ENCODE data around the gene XIRP2. TPM values are rescaled to one million over a fixed set of nuclear protein-coding genes. Genes with fewer than 3 reads are reported as not detected.

Gene XIRP2
- total RNA-seq, 1 donor from 2014 or later = 0.25 TPM

GRCh38 chr2:167271932-167272331, 383.7 kb downstream of the XIRP2 start:
- no peak overlapping the region for H3K9ac ChIP-seq (ENCODE audit: low read length)
- FAIRE-seq = no peak
- H3K4me3 Mint-ChIP-seq (ENCODE audit: unreplicated experiment) = no peak overlapping the region

GRCh38 chr2:167275046-167275445, 386.8 kb downstream of the XIRP2 start:
- H3K27me3 Mint-ChIP-seq (ENCODE audit: low read depth, unreplicated experiment) = no peaks in the 10 kb centered on the region
- Histone ChIP-seq H2AFZ (ENCODE audit: low read depth, low read length) (no peak overlapping the region), H3K4me2 (ENCODE audit: low read length) (no peak overlapping the region), H3K36me3 (ENCODE audit: insufficient read depth, low read length) (no peaks in the 10 kb centered on the region), H3K4me3 (ENCODE audit: insufficient read depth, low read depth, low read length) (no peak overlapping the region), H3K27me3 (ENCODE audit: insufficient read depth, low read length) (peaks cover 3% of the 10 kb centered on the region), H4K20me1 (ENCODE audit: insufficient read depth, low read length) (no peaks in the 10 kb centered on the region), H3K9me3 (ENCODE audit: insufficient read depth, low read depth, low read length) (no peaks in the 10 kb centered on the region), H3K27ac (ENCODE audit: low read depth, low read length) (no peak overlapping the region), H3K79me2 (ENCODE audit: insufficient read depth, low read length) (no peaks in the 10 kb centered on the region), H3K9ac (ENCODE audit: low read length) (no peak overlapping the region), H3K4me1 (ENCODE audit: insufficient read depth, low read length) (no peaks in the 10 kb centered on the region)
- no peaks in the 10 kb centered on the region for H3K36me3 Mint-ChIP-seq (ENCODE audit: low read depth, unreplicated experiment)
- H3K4me3 Mint-ChIP-seq (ENCODE audit: unreplicated experiment) = no peak overlapping the region
- TF ChIP-seq EZH2 (IDR thresholded peaks at IDR 0.05; ENCODE audit: insufficient read depth, low read length) = no peak
- TF ChIP-seq CTCF (IDR thresholded peaks at IDR 0.05; ENCODE audit: insufficient read depth, low read depth, low read length) = no peak
- H3K4me1 Mint-ChIP-seq (ENCODE audit: low read depth, unreplicated experiment) = peaks cover 11% of the 10 kb centered on the region
- H3K27ac Mint-ChIP-seq (ENCODE audit: unreplicated experiment) = no peak overlapping the region
- DNase-seq (ENCODE audit: low read depth) (no peak), FAIRE-seq (no peak)
- H3K9me3 Mint-ChIP-seq (ENCODE audit: unreplicated experiment) = peaks cover 3% of the 10 kb centered on the region

More at GRCh38 chr2:167271932-167272331, 383.7 kb downstream of the XIRP2 start:
- H3K27me3 ChIP-seq (ENCODE audit: insufficient read depth, low read length) = peaks cover 3% of the 10 kb centered on the region
- Mint-ChIP-seq H3K27me3 (ENCODE audit: low read depth, unreplicated experiment) (no peaks in the 10 kb centered on the region), H3K27ac (ENCODE audit: unreplicated experiment) (peak overlapping the region; percentile 90), H3K4me1 (ENCODE audit: low read depth, unreplicated experiment) (peaks cover 11% of the 10 kb centered on the region), H3K9me3 (ENCODE audit: unreplicated experiment) (peaks cover 19% of the 10 kb centered on the region), H3K36me3 (ENCODE audit: low read depth, unreplicated experiment) (peaks cover 2% of the 10 kb centered on the region)
- peak overlapping the region; percentile 29 for H2AFZ ChIP-seq (ENCODE audit: low read depth, low read length)
- H4K20me1 ChIP-seq (ENCODE audit: insufficient read depth, low read length) = no peaks in the 10 kb centered on the region
- TF ChIP-seq CTCF (IDR thresholded peaks at IDR 0.05; ENCODE audit: insufficient read depth, low read depth, low read length) = no peak
- no peaks in the 10 kb centered on the region for H3K4me1 ChIP-seq (ENCODE audit: insufficient read depth, low read length)
- H3K36me3 ChIP-seq (ENCODE audit: insufficient read depth, low read length) = no peaks in the 10 kb centered on the region
- H3K4me2 ChIP-seq (ENCODE audit: low read length) = no peak overlapping the region
- H3K27ac ChIP-seq (ENCODE audit: low read depth, low read length) = no peak overlapping the region
- no peak overlapping the region for H3K4me3 ChIP-seq (ENCODE audit: insufficient read depth, low read depth, low read length)
- no peaks in the 10 kb centered on the region for H3K79me2 ChIP-seq (ENCODE audit: insufficient read depth, low read length)
- DNase-seq (ENCODE audit: low read depth) = peak; percentile 4
- H3K9me3 ChIP-seq (ENCODE audit: insufficient read depth, low read depth, low read length) = peaks cover 3% of the 10 kb centered on the region

- no peaks in the 10 kb centered on the region for H3K36me3 Mint-ChIP-seq (ENCODE audit: low read depth, unreplicated experiment)
- no peaks in the 10 kb centered on the region for H3K36me3 ChIP-seq (ENCODE audit: insufficient read depth, low read length)
- H3K79me2 ChIP-seq (ENCODE audit: insufficient read depth, low read length) = no peaks in the 10 kb centered on the region
- no peak overlapping the region for H3K9ac ChIP-seq (ENCODE audit: low read length)
- H3K4me1 ChIP-seq (ENCODE audit: insufficient read depth, low read length) = no peaks in the 10 kb centered on the region
- no peak overlapping the region for H3K27ac ChIP-seq (ENCODE audit: low read depth, low read length)
- peaks cover 3% of the 10 kb centered on the region for H3K9me3 Mint-ChIP-seq (ENCODE audit: unreplicated experiment)
- no peak overlapping the region for H3K4me3 Mint-ChIP-seq (ENCODE audit: unreplicated experiment)
- no peaks in the 10 kb centered on the region for H4K20me1 ChIP-seq (ENCODE audit: insufficient read depth, low read length)
- H3K4me2 ChIP-seq (ENCODE audit: low read length) = no peak overlapping the region
- no peak overlapping the region for H3K4me3 ChIP-seq (ENCODE audit: insufficient read depth, low read depth, low read length)
- H3K9me3 ChIP-seq (ENCODE audit: insufficient read depth, low read depth, low read length) = no peaks in the 10 kb centered on the region
- no peak overlapping the region for H3K27ac Mint-ChIP-seq (ENCODE audit: unreplicated experiment)
- H2AFZ ChIP-seq (ENCODE audit: low read depth, low read length) = no peak overlapping the region
- H3K27me3 ChIP-seq (ENCODE audit: insufficient read depth, low read length) = peaks cover 3% of the 10 kb centered on the region
- no peak for FAIRE-seq
- H3K4me1 Mint-ChIP-seq (ENCODE audit: low read depth, unreplicated experiment) = no peaks in the 10 kb centered on the region
- TF ChIP-seq CTCF (IDR thresholded peaks at IDR 0.05; ENCODE audit: insufficient read depth, low read depth, low read length) = no peak
- no peak for TF ChIP-seq EZH2 (IDR thresholded peaks at IDR 0.05; ENCODE audit: insufficient read depth, low read length)
- DNase-seq (ENCODE audit: low read depth) = no peak
- no peaks in the 10 kb centered on the region for H3K27me3 Mint-ChIP-seq (ENCODE audit: low read depth, unreplicated experiment)
These were observed 391.5 kb downstream of the XIRP2 start for GRCh38 chr2:167279810-167280209.
